Chondrocyte (in vitro differentiated cells): ENCODE measurements around the gene THRB. TPM values are rescaled to one million over a fixed set of nuclear protein-coding genes. Genes with fewer than 3 reads are reported as not detected.

ENCODE experiments used
- DNase-seq: peaks from one replicate; pipeline ENCODE4 v3.0.0; 2021; ENCODE audit warnings: mixed read lengths, low spot score
- H3K27ac Mint-ChIP-seq: one replicate; pipeline ENCODE4 v1.8.0; 2021; ENCODE audit warnings: mild to moderate bottlenecking, moderate library complexity, mixed read lengths; ENCODE audit not compliant: unreplicated experiment
- H3K27me3 Mint-ChIP-seq: 2 replicates; pipeline ENCODE4 v1.8.0; 2021; ENCODE audit warnings: low read depth, mixed read lengths
- H3K36me3 Mint-ChIP-seq: 2 replicates; pipeline ENCODE4 v1.8.0; 2021; ENCODE audit warnings: low read depth, mixed read lengths
- H3K4me1 Mint-ChIP-seq: 2 replicates; pipeline ENCODE4 v1.8.0; 2021; ENCODE audit warnings: low read depth, mild to moderate bottlenecking, mixed read lengths
- H3K4me3 Mint-ChIP-seq: one replicate; pipeline ENCODE4 v1.8.0; 2021; ENCODE audit warnings: mild to moderate bottlenecking, moderate library complexity, mixed read lengths; ENCODE audit not compliant: unreplicated experiment
- H3K9me3 Mint-ChIP-seq: 2 replicates; pipeline ENCODE4 v1.8.0; 2021; ENCODE audit warnings: low read depth, mixed read lengths
- CTCF ChIP-seq: fragments of 200-600 bp; sonication (generic); IDR thresholded peaks from 2 replicates; pipeline ENCODE4 v1.5.0; 2021; ENCODE audit warnings: antibody characterized with exemption, mild to moderate bottlenecking, moderate library complexity
- total RNA-seq: library from RNA; stranded (reverse); gene quantifications from 3 replicates; pipeline ENCODE4 v1.2.1, GENCODE V29; 2021

The THRB gene
- total RNA-seq, 1 donor from 2014 or later = 3.8 TPM

GRCh38 chr3:24387493-24387892, 107.2 kb downstream of the THRB start:
- Mint-ChIP-seq H3K4me1 (peaks cover 17% of the 10 kb centered on the region), H3K4me3 (no peak overlapping the region), H3K9me3 (no peaks in the 10 kb centered on the region), H3K27ac (no peak overlapping the region), H3K27me3 (no peaks in the 10 kb centered on the region), H3K36me3 (no peaks in the 10 kb centered on the region)
- TF ChIP-seq CTCF = no peak
- no peak for DNase-seq

- no peak overlapping the region for H3K4me3 Mint-ChIP-seq
- peaks cover 17% of the 10 kb centered on the region for H3K4me1 Mint-ChIP-seq
- no peaks in the 10 kb centered on the region for H3K9me3 Mint-ChIP-seq
- H3K36me3 Mint-ChIP-seq = no peaks in the 10 kb centered on the region
- H3K27me3 Mint-ChIP-seq = no peaks in the 10 kb centered on the region
- no peak overlapping the region for H3K27ac Mint-ChIP-seq
- no peak for DNase-seq
- TF ChIP-seq CTCF = no peak
Measured at GRCh38 chr3:24387000-24387399, 107.7 kb downstream of the THRB start.

- Mint-ChIP-seq H3K27me3 (no peaks in the 10 kb centered on the region), H3K4me1 (peaks cover 17% of the 10 kb centered on the region), H3K36me3 (no peaks in the 10 kb centered on the region), H3K27ac (no peak overlapping the region), H3K4me3 (no peak overlapping the region), H3K9me3 (no peaks in the 10 kb centered on the region)
- no peak for TF ChIP-seq CTCF
- no peak for DNase-seq
Measured at GRCh38 chr3:24386458-24386857, 108.2 kb downstream of the THRB start.

GRCh38 chr3:24385012-24385615, 109.5 kb downstream of the THRB start:
- H3K4me3 Mint-ChIP-seq = no peak overlapping the region
- H3K36me3 Mint-ChIP-seq = no peaks in the 10 kb centered on the region
- no peaks in the 10 kb centered on the region for H3K9me3 Mint-ChIP-seq
- DNase-seq = no peak
- peaks cover 13% of the 10 kb centered on the region for H3K4me1 Mint-ChIP-seq
- H3K27ac Mint-ChIP-seq = no peak overlapping the region
- no peaks in the 10 kb centered on the region for H3K27me3 Mint-ChIP-seq
- TF ChIP-seq CTCF = no peak

- Mint-ChIP-seq H3K4me1 (no peaks in the 10 kb centered on the region), H3K27ac (no peak overlapping the region), H3K36me3 (no peaks in the 10 kb centered on the region), H3K9me3 (no peaks in the 10 kb centered on the region), H3K27me3 (no peaks in the 10 kb centered on the region), H3K4me3 (no peak overlapping the region)
- no peak for TF ChIP-seq CTCF
- DNase-seq = no peak
Measured at GRCh38 chr3:24382647-24383046, 112.0 kb downstream of the THRB start.
